ENCODE data around the gene RBM10. TPM values are rescaled to one million over a fixed set of nuclear protein-coding genes. Genes with fewer than 3 reads are reported as not detected.

RBM10 gene
- total and polyA plus RNA-seq, 3 donors from 2014 or later, result 20.4 to 41.3 (median 28.5) TPM

DNA sequence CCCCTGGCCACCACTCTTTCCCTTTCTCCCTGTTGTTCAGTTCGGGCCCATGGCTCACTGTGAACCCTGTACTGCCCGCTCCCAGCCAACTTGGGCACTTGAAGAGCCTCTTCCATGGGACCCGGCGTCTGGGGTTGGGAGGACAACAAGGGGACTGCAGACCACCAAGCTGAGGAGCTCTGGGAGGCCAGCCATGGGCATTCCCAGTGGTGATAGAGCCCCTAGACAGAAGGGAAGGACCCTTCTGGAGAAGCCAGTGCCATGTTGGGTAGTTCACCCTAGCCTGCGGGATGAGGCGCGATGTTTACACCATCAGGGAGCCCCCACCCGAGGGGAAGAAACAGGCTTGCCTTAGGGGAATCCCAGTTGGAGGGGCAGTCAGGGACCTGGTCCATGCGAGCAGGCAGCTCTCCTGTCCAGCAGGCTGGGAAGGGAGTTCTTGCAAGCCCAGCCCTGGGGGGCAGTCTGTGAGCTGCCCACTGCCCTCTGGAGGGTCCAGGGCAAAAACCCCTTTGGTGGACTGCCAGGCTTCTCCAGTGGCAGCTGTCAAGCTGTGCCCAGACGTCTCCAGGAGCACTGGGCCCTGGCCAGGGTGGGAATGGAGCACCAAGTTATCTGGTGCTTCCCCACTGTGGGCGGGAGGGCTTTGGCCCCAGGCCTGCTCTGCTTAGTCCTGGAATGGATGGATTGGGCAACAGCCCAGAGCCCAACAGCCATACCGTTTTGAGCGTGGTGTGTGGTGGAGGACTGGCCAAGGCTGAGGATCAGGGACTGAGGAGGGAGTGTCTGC, 24.9 kb downstream of the RBM10 start:
- Histone ChIP-seq H3K4me1 (peaks cover 3% of the 10 kb centered on the region), H3K36me3 (ENCODE audit: low read depth, missing control alignments) (no peaks in the 10 kb centered on the region), H3K9me3 (no peaks in the 10 kb centered on the region), H3K4me3 (no peak overlapping the region), H3K27me3 (no peaks in the 10 kb centered on the region), H3K27ac (no peak overlapping the region)
- 80% methylated on average over 10 of the region's 13 CpGs; no CpG with 5 or more reads in 1 of the 2 donors for WGBS, 2 donors
- DNase-seq, result peak; percentile 65
- TF ChIP-seq, protein P1, sequence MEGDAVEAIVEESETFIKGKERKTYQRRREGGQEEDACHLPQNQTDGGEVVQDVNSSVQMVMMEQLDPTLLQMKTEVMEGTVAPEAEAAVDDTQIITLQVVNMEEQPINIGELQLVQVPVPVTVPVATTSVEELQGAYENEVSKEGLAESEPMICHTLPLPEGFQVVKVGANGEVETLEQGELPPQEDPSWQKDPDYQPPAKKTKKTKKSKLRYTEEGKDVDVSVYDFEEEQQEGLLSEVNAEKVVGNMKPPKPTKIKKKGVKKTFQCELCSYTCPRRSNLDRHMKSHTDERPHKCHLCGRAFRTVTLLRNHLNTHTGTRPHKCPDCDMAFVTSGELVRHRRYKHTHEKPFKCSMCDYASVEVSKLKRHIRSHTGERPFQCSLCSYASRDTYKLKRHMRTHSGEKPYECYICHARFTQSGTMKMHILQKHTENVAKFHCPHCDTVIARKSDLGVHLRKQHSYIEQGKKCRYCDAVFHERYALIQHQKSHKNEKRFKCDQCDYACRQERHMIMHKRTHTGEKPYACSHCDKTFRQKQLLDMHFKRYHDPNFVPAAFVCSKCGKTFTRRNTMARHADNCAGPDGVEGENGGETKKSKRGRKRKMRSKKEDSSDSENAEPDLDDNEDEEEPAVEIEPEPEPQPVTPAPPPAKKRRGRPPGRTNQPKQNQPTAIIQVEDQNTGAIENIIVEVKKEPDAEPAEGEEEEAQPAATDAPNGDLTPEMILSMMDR (IDR thresholded peaks at IDR 0.05), result no peak
- no peak for TF ChIP-seq POLR2A (IDR thresholded peaks at IDR 0.05)
- intact Hi-C loops (cut with DNase I; ENCODE audit: low total_unique reads), result no loop called here

DNA sequence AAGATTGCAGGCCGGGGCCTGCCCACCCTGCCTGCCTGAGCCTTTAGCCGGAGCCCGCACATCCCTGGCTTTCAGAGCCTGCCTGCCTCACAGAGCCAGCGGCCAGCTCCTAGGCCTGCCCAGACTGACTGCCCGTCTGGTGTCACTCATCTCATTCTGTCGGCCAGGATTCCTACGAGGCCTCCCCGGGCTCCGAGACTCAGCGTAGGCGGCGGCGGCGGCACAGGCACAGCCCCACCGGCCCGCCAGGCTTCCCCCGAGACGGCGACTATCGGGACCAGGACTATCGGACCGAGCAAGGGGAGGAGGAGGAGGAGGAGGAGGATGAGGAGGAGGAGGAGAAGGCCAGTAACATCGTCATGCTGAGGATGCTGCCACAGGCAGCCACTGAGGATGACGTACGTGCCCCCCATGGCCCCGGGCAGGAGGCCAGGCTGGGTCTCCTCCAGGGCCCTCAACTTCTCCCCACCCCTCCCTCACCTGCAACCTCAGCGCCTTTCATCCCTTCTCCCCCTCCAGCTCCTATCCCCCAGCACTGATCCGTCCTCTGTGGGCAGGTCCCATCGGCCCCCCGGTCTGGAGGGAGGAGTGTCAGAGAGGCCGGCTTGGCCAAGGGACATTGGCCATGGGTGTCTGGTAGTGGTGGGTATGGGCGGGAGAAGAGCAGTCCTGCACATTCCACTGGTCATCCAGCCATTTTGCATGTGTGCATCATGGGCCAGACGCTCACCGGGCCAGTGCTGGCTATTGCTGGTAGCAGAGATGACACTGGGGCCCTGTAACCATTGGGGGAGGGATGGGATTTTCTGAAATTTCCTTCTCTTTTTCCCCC, 26.1 kb downstream of the RBM10 start:
- intact Hi-C loops (cut with DNase I; ENCODE audit: low total_unique reads), result no loop called here
- no peaks in the 10 kb centered on the region for H3K27me3 ChIP-seq
- H3K27ac ChIP-seq, result no peak overlapping the region
- TF ChIP-seq POLR2A (IDR thresholded peaks at IDR 0.05), result no peak
- TF ChIP-seq, protein P1 (IDR thresholded peaks at IDR 0.05), result no peak
- H3K36me3 ChIP-seq (ENCODE audit: low read depth, missing control alignments), result no peaks in the 10 kb centered on the region
- 92 to 95% methylated on average over 6 to 28 of the region's 34 CpGs for WGBS, 2 donors
- no peak for DNase-seq
- H3K9me3 ChIP-seq, result no peaks in the 10 kb centered on the region
- no peak overlapping the region for H3K4me3 ChIP-seq
- H3K4me1 ChIP-seq, result peaks cover 3% of the 10 kb centered on the region

- TF ChIP-seq, protein P1 (IDR thresholded peaks at IDR 0.05), result no peak
- no peak for TF ChIP-seq POLR2A (IDR thresholded peaks at IDR 0.05)
- Histone ChIP-seq H3K4me1 (peaks cover 3% of the 10 kb centered on the region), H3K4me3 (no peak overlapping the region), H3K36me3 (ENCODE audit: low read depth, missing control alignments) (no peaks in the 10 kb centered on the region), H3K27me3 (no peaks in the 10 kb centered on the region), H3K27ac (no peak overlapping the region), H3K9me3 (no peaks in the 10 kb centered on the region)
- intact Hi-C loops (cut with DNase I; ENCODE audit: low total_unique reads), result no loop called here
- no peak for DNase-seq
- 93 to 100% methylated on average over 1 to 2 of the region's 2 CpGs for WGBS, 2 donors
These were observed 27.0 kb downstream of the RBM10 start for GRCh38 chrX:47171996-47172395.

DNA sequence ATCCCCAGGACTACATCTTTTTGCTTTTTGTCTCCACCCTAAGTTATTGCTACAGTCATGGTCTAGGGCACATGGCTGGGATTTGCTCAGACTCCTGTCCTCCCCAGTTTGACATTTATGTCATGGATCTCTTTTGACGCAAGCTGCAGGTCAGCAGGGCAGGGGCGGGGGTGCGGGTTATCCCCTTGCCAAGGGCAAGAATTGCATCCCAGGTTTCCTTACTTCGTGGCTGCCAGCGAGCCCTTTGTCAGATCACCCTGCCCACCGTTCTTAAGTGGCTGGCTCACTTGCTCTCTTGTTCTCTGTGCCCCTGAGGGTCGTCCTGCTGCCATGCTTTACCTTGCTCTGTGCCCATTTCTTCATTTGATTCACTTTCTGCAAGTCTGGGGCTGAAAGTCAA, 27.5 kb downstream of the RBM10 start:
- 86 to 87% methylated on average over 7 of the region's 7 CpGs for WGBS, 2 donors
- H3K36me3 ChIP-seq (ENCODE audit: low read depth, missing control alignments), result no peaks in the 10 kb centered on the region

More for the DNA sequence above, 27.5 kb downstream of the RBM10 start:
- intact Hi-C loops (cut with DNase I; ENCODE audit: low total_unique reads), result no loop called here
- no peak overlapping the region for H3K27ac ChIP-seq
- H3K4me1 ChIP-seq, result peaks cover 3% of the 10 kb centered on the region
- no peaks in the 10 kb centered on the region for H3K9me3 ChIP-seq
- H3K27me3 ChIP-seq, result no peaks in the 10 kb centered on the region
- no peak for TF ChIP-seq POLR2A (IDR thresholded peaks at IDR 0.05)
- TF ChIP-seq, protein P1 (IDR thresholded peaks at IDR 0.05), result no peak
- no peak for DNase-seq
- H3K4me3 ChIP-seq, result no peak overlapping the region

Data from testis (tissue), 3 donors.